Measurements from ENCODE around the gene CUX1. TPM values are rescaled to one million over a fixed set of nuclear protein-coding genes. Genes with fewer than 3 reads are reported as not detected.

The CUX1 gene
- total RNA-seq, 4 donors from 2014 or later, result 58.2 to 295 (median 76.9) TPM

- H3K36me3 ChIP-seq, result no peaks in the 10 kb centered on the region
- H3K4me3 ChIP-seq, result peak overlapping the region in 1 of 2 donors; percentile 22
- no peaks in the 10 kb centered on the region for H3K27me3 ChIP-seq
- TF ChIP-seq POLR2A (IDR thresholded peaks at IDR 0.05), result no peak
- TF ChIP-seq CTCF (IDR thresholded peaks at IDR 0.05), result no peak
- DNase-seq, result peak; percentile 64 to 65
- intact Hi-C loops (cut with DNase I; ENCODE audit: low total_unique reads), result no loop called here
- H3K9me3 ChIP-seq, result no peaks in the 10 kb centered on the region
- H3K27ac ChIP-seq, result peak overlapping the region; percentile 54 to 66
- H3K4me1 ChIP-seq, result peaks cover 0 to 11% of the 10 kb centered on the region in 2 donors
Observed at GRCh38 chr7:102044984-102045673, 227.7 kb downstream of the CUX1 start.

GRCh38 chr7:102045681-102046372 is 228.4 kb downstream of the CUX1 start:
- DNase-seq, result no peak
- H3K4me3 ChIP-seq, result peak overlapping the region in 1 of 2 donors; percentile 22
- no peaks in the 10 kb centered on the region for H3K9me3 ChIP-seq
- peak overlapping the region; percentile 54 to 66 for H3K27ac ChIP-seq
- no peaks in the 10 kb centered on the region for H3K27me3 ChIP-seq
- TF ChIP-seq CTCF (IDR thresholded peaks at IDR 0.05), result no peak
- TF ChIP-seq POLR2A (IDR thresholded peaks at IDR 0.05), result no peak
- H3K4me1 ChIP-seq, result peaks cover 0 to 11% of the 10 kb centered on the region in 2 donors
- intact Hi-C loops (cut with DNase I; ENCODE audit: low total_unique reads), result no loop called here
- no peaks in the 10 kb centered on the region for H3K36me3 ChIP-seq

GRCh38 chr7:102046373-102047117 is 229.1 kb downstream of the CUX1 start:
- Histone ChIP-seq H3K9me3 (no peaks in the 10 kb centered on the region), H3K4me3 (no peak overlapping the region), H3K27ac (no peak overlapping the region), H3K27me3 (no peaks in the 10 kb centered on the region), H3K36me3 (no peaks in the 10 kb centered on the region), H3K4me1 (peaks cover 0 to 11% of the 10 kb centered on the region in 2 donors)
- intact Hi-C loops (cut with DNase I; ENCODE audit: low total_unique reads), result no loop called here
- no peak for DNase-seq
- TF ChIP-seq CTCF (IDR thresholded peaks at IDR 0.05) (no peak), POLR2A (IDR thresholded peaks at IDR 0.05) (no peak)

GRCh38 chr7:102047167-102047566 is 229.7 kb downstream of the CUX1 start:
- no peak for DNase-seq
- Histone ChIP-seq H3K27ac (no peak overlapping the region), H3K27me3 (no peaks in the 10 kb centered on the region)

More at GRCh38 chr7:102047167-102047566, 229.7 kb downstream of the CUX1 start:
- peaks cover 0 to 7% of the 10 kb centered on the region in 2 donors for H3K4me1 ChIP-seq
- no peaks in the 10 kb centered on the region for H3K9me3 ChIP-seq
- TF ChIP-seq POLR2A (IDR thresholded peaks at IDR 0.05) (no peak), CTCF (IDR thresholded peaks at IDR 0.05) (no peak)
- H3K36me3 ChIP-seq, result no peaks in the 10 kb centered on the region
- H3K4me3 ChIP-seq, result no peak overlapping the region
- intact Hi-C loops (cut with DNase I; ENCODE audit: low total_unique reads), result no loop called here

All from uterus (tissue), 4 donors.